BJ (cell line): ENCODE results near the gene VWA8. TPM values are rescaled to one million over a fixed set of nuclear protein-coding genes. Genes with fewer than 3 reads are reported as not detected.
"Not testable (repeated sequence)": the region's sequence is repeated elsewhere in the genome, so short reads cannot be mapped to it uniquely, and the experiment has no call there.

Experiments used
- CTCF ChIA-PET: fragments of 350-600 bp; formaldehyde crosslinking; extraction: SDS; loops from one replicate; lab custom pipeline; 2021; ENCODE audit warnings: antibody characterized with exemption, inconsistent platforms; lab: Yijun Ruan, JAX
- POLR2A ChIA-PET: fragments of 300-600 bp; sonication (Branson Sonifier 250); formaldehyde crosslinking; extraction: SDS; loops from one replicate; lab custom pipeline; 2021; ENCODE audit warnings: antibody characterized with exemption; lab: Charles Lee
- DNase-seq: peaks from one replicate; pipeline ENCODE4 v3.0.0-alpha.2; 2011; ENCODE audit warnings: low read depth
- H3K27me3 ChIP-seq: 2 replicates; pipeline ENCODE4 v1.6.0; 2011; ENCODE audit warnings: low read length; ENCODE audit not compliant: control insufficient read depth, insufficient read depth
- H3K36me3 ChIP-seq: 2 replicates; pipeline ENCODE4 v1.5.1; 2011; ENCODE audit warnings: low read length; ENCODE audit not compliant: control insufficient read depth, insufficient read depth
- H3K4me3 ChIP-seq: 2 replicates; pipeline ENCODE4 v1.5.1; 2011; ENCODE audit warnings: low read depth, mild to moderate bottlenecking, control low read depth, low read length
- polyA plus RNA-seq: library from polyadenylated mRNA; depleted of rRNA; stranded (reverse); fragments of >200 nt; gene quantifications from 2 replicates; pipeline ENCODE4 v1.2.3, GENCODE V29; 2011
- TF ChIP-seq, protein P1 (sequence below): IDR thresholded peaks from 2 replicates; pipeline ENCODE4 v1.5.1; 2011; ENCODE audit warnings: low read depth, mild to moderate bottlenecking, control low read depth, inconsistent platforms, low read length, moderate library complexity; ENCODE audit not compliant: insufficient read depth

Gene VWA8
- polyA plus RNA-seq, 1 experiment, result 5.9 TPM

DNA sequence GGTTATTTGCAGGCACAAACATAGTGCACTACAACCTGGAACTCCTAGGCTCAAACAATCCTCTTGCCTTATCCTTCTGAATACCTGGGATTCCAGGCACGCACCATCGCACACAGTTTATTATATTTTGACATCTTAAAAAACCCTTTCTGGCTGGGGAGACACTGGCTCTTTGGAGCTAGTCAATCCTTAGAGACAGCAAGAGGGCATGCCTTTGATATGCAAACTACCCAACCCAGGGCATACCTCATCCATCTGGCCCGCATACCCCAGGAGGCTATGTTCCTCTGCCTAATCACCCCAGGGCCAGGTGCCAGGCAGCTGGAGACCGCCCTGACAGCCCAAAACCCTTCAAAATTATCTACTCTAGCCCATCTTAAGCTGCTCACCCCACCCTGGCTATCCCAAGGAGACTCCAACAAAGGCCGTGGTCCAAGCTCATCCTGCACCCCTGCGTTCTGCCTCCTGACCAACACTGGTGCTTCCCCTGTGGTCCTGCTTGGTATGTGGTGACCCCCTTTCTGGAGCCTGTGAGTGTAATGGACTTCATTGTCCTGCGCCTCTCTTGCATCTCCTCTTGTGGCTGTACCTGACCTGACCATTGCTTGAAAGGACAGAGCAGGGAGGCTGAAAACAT lies 417.1 kb downstream of the VWA8 start:
- TF ChIP-seq, protein P1, sequence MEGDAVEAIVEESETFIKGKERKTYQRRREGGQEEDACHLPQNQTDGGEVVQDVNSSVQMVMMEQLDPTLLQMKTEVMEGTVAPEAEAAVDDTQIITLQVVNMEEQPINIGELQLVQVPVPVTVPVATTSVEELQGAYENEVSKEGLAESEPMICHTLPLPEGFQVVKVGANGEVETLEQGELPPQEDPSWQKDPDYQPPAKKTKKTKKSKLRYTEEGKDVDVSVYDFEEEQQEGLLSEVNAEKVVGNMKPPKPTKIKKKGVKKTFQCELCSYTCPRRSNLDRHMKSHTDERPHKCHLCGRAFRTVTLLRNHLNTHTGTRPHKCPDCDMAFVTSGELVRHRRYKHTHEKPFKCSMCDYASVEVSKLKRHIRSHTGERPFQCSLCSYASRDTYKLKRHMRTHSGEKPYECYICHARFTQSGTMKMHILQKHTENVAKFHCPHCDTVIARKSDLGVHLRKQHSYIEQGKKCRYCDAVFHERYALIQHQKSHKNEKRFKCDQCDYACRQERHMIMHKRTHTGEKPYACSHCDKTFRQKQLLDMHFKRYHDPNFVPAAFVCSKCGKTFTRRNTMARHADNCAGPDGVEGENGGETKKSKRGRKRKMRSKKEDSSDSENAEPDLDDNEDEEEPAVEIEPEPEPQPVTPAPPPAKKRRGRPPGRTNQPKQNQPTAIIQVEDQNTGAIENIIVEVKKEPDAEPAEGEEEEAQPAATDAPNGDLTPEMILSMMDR, result no peak
- no peak overlapping the region for H3K4me3 ChIP-seq
- H3K27me3 ChIP-seq, result peaks cover 2% of the 10 kb centered on the region; the same call in 1 of the 2 replicates
- POLR2A ChIA-PET, result no interaction called here
- DNase-seq, result no peak
- CTCF ChIA-PET, result interaction anchor here (0.9 kb wide), 1 partner anchor 102 kb away, joined by 3 read pairs; no protein-coding TSS in a partner anchor
- no peaks in the 10 kb centered on the region for H3K36me3 ChIP-seq

DNA sequence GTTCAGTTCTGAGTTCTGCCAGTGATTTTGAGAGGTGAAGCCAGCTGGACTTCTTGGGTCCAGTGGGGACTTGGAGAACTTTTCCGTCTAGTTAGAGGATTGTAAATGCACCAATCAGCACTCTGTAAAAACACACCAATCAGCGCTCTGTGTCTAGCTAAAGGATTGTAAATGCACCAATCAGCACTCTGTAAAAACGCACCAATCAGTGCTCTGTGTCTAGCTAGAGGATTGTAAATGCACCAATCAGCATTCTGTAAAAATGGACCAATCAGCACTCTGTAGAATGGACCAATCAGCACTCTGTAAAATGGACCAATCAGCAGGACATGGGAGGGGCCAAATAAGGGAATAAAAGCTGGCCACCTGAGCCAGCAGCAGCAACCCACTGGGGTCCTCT lies 418.1 kb downstream of the VWA8 start:
- DNase-seq, H3K36me3 ChIP-seq, POLR2A ChIA-PET, H3K27me3 ChIP-seq, H3K4me3 ChIP-seq: not testable (repeated sequence)
- CTCF ChIA-PET, result interaction anchor here (0.9 kb wide), 1 partner anchor 103 kb away, joined by 3 read pairs; no protein-coding TSS in a partner anchor

DNA sequence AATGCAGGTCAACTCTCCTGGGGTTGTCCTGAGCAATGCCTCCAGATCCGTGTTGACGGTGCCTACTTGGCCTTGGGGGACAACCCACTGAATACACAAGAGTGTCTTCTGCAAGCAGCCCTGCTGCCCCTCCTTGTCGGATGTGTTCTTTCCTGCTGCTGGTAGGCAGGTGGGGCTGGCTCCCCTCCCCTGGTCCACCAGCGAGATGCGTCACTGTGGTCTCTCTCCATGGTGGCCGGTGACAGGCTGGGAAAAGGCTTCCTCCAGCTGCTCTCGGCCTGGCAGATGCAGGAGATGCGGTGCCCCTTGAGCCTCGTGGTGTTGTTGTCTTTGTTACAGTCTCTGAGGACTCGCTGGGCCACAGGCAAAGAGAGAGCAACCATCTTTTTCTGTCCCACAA lies 418.6 kb downstream of the VWA8 start:
- Histone ChIP-seq H3K4me3 (no peak overlapping the region), H3K36me3 (no peaks in the 10 kb centered on the region), H3K27me3 (peaks cover 2% of the 10 kb centered on the region; the same call in 1 of the 2 replicates)
- TF ChIP-seq, protein P1, result no peak
- no peak for DNase-seq
- POLR2A ChIA-PET, result no interaction called here
- CTCF ChIA-PET, result no interaction called here

DNA sequence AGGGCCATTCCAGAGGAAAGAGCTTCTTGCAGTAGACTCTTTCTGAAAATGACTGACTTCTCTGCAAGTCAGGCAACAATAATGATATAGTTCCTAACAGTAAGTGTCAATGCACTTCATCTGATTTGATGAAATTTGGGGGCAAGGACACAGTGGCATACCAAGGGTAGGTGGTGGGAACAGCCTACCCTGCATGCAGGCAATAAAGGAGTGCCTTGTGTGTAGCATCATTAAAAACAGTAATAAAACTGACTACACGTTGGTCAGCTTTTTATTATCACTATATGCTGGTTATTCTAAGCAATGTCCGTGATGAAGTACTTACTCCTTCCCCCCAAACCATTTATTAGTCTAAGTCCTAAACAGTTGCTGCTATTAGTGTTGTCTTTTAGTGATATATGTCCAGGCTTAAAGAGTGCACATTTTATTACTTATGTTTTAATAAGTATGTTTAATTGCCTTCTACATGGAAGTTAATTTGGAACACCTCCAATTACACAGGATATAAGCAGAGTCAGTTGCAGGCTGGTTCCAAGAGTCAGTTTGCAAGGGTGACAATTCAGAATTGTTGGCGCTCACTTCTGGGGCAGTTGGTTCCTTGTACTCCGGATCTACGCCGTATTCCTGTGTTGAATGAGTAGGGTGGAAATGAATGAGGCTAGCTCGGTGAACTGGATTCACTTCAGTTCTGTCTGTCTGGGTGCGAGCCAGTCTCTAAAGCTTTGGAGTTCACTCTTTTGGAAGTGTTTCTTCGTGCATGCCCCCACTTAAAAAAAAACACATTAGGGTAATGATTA lies 419.6 kb downstream of the VWA8 start:
- Histone ChIP-seq H3K27me3 (peaks cover 2% of the 10 kb centered on the region; the same call in 1 of the 2 replicates), H3K36me3 (no peaks in the 10 kb centered on the region), H3K4me3 (no peak overlapping the region)
- TF ChIP-seq, protein P1, result no peak
- ChIA-PET POLR2A (no interaction called here), CTCF (no interaction called here)
- DNase-seq, result no peak

- H3K4me3 ChIP-seq, DNase-seq, POLR2A ChIA-PET, H3K36me3 ChIP-seq, H3K27me3 ChIP-seq, CTCF ChIA-PET: not testable (repeated sequence)
These were observed 420.7 kb downstream of the VWA8 start for GRCh38 chr13:41540240-41540639.
